Activated T-helper 1 cell treated with anti-CD3 and anti-CD28 coated beads, Interleukin-12 subunit alpha, Interleukin-12 subunit beta, Interleukin-2, Interleukin-4 antibody, amounts not matched to agents 30 ng/mL and 10 ng/mL and 1 ng/mL, durations not matched to agents 14 hours and 24 hours and 36 hours (primary cell): ENCODE measurements around the gene GRAMD2B. TPM values are rescaled to one million over a fixed set of nuclear protein-coding genes. Genes with fewer than 3 reads are reported as not detected.
"Not testable (repeated sequence)": the region's sequence is repeated elsewhere in the genome, so short reads cannot be mapped to it uniquely, and the experiment has no call there.

Experiments used
- DNase-seq: peaks from one replicate; pipeline ENCODE4 v3.0.0; 2021; ENCODE audit warnings: low spot score
- H3K27ac Mint-ChIP-seq: one replicate; pipeline ENCODE4 v1.8.0; 2021; ENCODE audit warnings: mild to moderate bottlenecking, mixed read lengths
- H3K27me3 Mint-ChIP-seq: one replicate; pipeline ENCODE4 v1.8.0; 2022; ENCODE audit warnings: mild to moderate bottlenecking, moderate library complexity, mixed read lengths; ENCODE audit not compliant: insufficient read depth
- H3K36me3 Mint-ChIP-seq: one replicate; pipeline ENCODE4 v1.8.0; 2021; ENCODE audit warnings: low read depth, mixed read lengths
- H3K4me1 Mint-ChIP-seq: one replicate; pipeline ENCODE4 v1.8.0; 2021; ENCODE audit warnings: low read depth, mixed read lengths
- H3K4me3 Mint-ChIP-seq: one replicate; pipeline ENCODE4 v1.8.0; 2021; ENCODE audit warnings: mild to moderate bottlenecking, moderate library complexity, mixed read lengths
- H3K9me3 Mint-ChIP-seq: one replicate; pipeline ENCODE4 v1.8.0; 2021; ENCODE audit warnings: mixed read lengths
- intact Hi-C: fragments of 100-400 bp; cut with micrococcal nuclease; formaldehyde crosslinking; loops from one replicate; pipeline ENCODE4 v1.15.1; 2024
- total RNA-seq: library from RNA; stranded (reverse); gene quantifications from 2 replicates; pipeline ENCODE4 v1.2.3, GENCODE V29; 2022

Gene GRAMD2B
- total RNA-seq, 1 donor from 2014 or later: 8.3 TPM

DNA sequence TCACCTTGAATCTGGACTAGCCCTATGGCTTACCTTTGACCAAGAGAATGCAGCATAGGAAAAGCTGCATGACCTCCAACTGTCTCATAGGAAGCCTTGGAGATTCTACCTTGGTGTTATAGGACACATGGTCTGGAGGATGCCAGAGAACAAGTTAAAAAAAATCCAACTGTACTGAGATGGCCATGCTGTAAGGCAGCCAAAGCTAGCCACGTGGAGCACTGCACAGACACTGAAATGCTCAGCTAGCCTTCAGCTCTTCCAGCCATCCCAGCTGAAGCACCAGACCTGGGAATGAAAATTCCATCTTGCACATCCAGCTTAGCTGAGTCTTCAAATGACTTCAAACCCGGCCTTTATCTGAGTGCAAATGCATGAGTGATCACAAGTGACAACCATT lies 6.0 kb upstream of the GRAMD2B start:
- H3K27ac Mint-ChIP-seq: no peak overlapping the region
- peaks cover 12% of the 10 kb centered on the region for H3K27me3 Mint-ChIP-seq
- H3K36me3 Mint-ChIP-seq: no peaks in the 10 kb centered on the region
- intact Hi-C loops: no loop called here
- no peak for DNase-seq
- peaks cover 15% of the 10 kb centered on the region for H3K4me1 Mint-ChIP-seq
- no peak overlapping the region for H3K4me3 Mint-ChIP-seq
- peaks cover 3% of the 10 kb centered on the region for H3K9me3 Mint-ChIP-seq

GRCh38 chr5:126419102-126419501 lies 4.1 kb upstream of the GRAMD2B start:
- peaks cover 3% of the 10 kb centered on the region for H3K9me3 Mint-ChIP-seq
- intact Hi-C loops: loop anchor here (2.0 kb wide), 1 partner anchor 14 kb away; no protein-coding TSS in a partner anchor
- H3K27me3 Mint-ChIP-seq: peaks cover 3% of the 10 kb centered on the region
- H3K27ac Mint-ChIP-seq: no peak overlapping the region
- no peaks in the 10 kb centered on the region for H3K36me3 Mint-ChIP-seq
- DNase-seq: no peak
- peaks cover 30% of the 10 kb centered on the region for H3K4me1 Mint-ChIP-seq
- no peak overlapping the region for H3K4me3 Mint-ChIP-seq

DNA sequence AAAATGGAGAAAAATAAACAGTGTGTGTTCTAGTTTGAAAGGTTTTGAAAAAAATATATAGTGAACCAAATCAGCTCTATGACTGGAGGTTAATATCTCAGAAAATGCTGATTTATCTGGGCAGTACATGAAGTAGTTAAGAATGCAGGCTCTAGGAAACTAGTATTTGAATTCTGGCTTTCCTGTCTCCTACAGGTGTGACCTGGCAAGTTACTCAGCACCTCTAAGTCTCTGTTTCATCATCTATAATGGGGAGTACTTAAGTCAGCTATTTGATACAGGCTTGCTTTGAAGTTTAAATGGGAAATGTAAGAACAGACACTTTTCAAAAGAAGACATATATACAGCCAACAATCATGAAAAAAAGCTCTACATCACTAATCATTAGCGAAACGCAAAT lies 5.2 kb downstream of the GRAMD2B start:
- no peaks in the 10 kb centered on the region for H3K9me3 Mint-ChIP-seq
- H3K4me1 Mint-ChIP-seq: peaks cover 30% of the 10 kb centered on the region
- H3K27ac Mint-ChIP-seq: no peak overlapping the region
- no peaks in the 10 kb centered on the region for H3K27me3 Mint-ChIP-seq
- no peak for DNase-seq
- H3K4me3 Mint-ChIP-seq: no peak overlapping the region
- peaks cover 5% of the 10 kb centered on the region for H3K36me3 Mint-ChIP-seq
- intact Hi-C loops: no loop called here

- Mint-ChIP-seq H3K27ac (no peak overlapping the region), H3K36me3 (peaks cover 5% of the 10 kb centered on the region)
- intact Hi-C loops: no loop called here
Observed at GRCh38 chr5:126430631-126431030, 7.4 kb downstream of the GRAMD2B start.

DNA sequence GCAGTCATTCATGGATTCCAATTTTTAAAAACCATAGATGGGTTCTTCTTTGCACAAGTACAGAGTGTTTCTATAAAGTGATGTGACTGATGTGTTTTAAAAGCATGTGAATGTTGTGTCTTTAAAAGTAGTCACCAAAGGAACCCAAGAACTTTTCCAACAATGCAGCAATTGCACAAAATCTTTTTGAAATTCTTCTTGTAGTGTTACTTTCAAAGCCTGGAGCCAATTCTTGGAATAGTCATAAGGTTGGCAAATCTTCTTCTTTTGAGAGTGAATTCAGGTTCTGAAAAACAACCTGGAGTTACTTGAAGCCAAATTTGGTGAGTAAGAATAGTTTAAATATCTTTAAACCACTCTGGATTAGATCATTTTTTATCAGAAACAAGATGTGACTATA lies 10.5 kb downstream of the GRAMD2B start:
- no peak for DNase-seq
- peaks cover 19% of the 10 kb centered on the region for H3K4me1 Mint-ChIP-seq
- H3K27ac Mint-ChIP-seq: no peak overlapping the region
- no peaks in the 10 kb centered on the region for H3K9me3 Mint-ChIP-seq
- no peaks in the 10 kb centered on the region for H3K27me3 Mint-ChIP-seq
- peaks cover 14% of the 10 kb centered on the region for H3K36me3 Mint-ChIP-seq
- H3K4me3 Mint-ChIP-seq: no peak overlapping the region
- intact Hi-C loops: loop anchor here (2.0 kb wide), 1 partner anchor 15 kb away; no protein-coding TSS in a partner anchor

More at GRCh38 chr5:126430631-126431030, 7.4 kb downstream of the GRAMD2B start:
- no peaks in the 10 kb centered on the region for H3K27me3 Mint-ChIP-seq
- H3K4me3 Mint-ChIP-seq: no peak overlapping the region
- DNase-seq: no peak
- peaks cover 10% of the 10 kb centered on the region for H3K4me1 Mint-ChIP-seq
- no peaks in the 10 kb centered on the region for H3K9me3 Mint-ChIP-seq

GRCh38 chr5:126435261-126435660 lies 12.1 kb downstream of the GRAMD2B start:
- intact Hi-C loops: no loop called here
- Mint-ChIP-seq H3K27me3 (no peaks in the 10 kb centered on the region), H3K27ac (no peak overlapping the region), H3K36me3 (peaks cover 18% of the 10 kb centered on the region), H3K9me3 (no peaks in the 10 kb centered on the region), H3K4me1 (peaks cover 20% of the 10 kb centered on the region), H3K4me3 (no peak overlapping the region)
- DNase-seq: no peak

DNA sequence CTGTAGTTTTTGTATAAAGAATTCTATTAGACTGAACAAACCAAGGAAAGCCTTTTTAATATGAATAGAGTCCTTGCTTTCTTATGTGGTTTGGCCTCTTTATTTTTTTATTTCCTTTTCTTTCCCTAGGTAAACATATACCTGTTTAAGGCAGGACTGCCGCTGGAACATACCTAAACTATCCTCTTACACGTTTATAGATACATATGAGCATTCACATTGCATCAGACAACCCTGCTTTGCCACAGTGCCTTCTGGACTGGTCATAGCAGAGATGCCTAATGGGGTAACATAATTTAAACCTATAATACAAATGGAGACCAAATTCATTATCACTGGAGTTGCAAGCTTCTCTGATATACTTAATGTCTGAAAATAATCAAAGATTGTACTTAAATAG lies 12.5 kb downstream of the GRAMD2B start:
- H3K4me3 Mint-ChIP-seq: no peak overlapping the region
- H3K27me3 Mint-ChIP-seq: no peaks in the 10 kb centered on the region
- peaks cover 17% of the 10 kb centered on the region for H3K4me1 Mint-ChIP-seq
- no peak for DNase-seq
- H3K27ac Mint-ChIP-seq: no peak overlapping the region
- H3K36me3 Mint-ChIP-seq: peaks cover 18% of the 10 kb centered on the region
- intact Hi-C loops: no loop called here
- no peaks in the 10 kb centered on the region for H3K9me3 Mint-ChIP-seq

DNA sequence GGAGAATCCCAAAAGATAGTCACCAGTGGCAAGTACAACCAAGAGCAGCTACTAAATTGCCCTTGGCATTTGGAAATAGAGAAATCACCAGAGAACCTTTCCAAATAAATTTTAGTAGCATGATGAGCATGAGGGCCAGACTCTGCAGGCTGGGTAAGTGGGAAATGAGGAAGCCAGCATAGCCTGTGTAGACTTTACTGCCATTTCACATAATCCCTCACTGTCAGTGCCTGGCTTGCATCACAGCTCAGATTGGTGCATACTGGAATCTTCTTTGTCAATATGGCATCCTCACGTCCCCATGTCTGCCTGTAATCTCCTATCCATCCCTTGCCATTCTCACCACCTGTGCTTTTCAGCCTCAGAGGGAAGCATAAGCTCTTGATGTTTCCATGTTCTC lies 14.5 kb downstream of the GRAMD2B start:
- Mint-ChIP-seq H3K9me3 (no peaks in the 10 kb centered on the region), H3K4me3 (no peak overlapping the region), H3K27me3 (no peaks in the 10 kb centered on the region), H3K27ac (no peak overlapping the region), H3K36me3 (peaks cover 14% of the 10 kb centered on the region), H3K4me1 (peaks cover 17% of the 10 kb centered on the region)
- DNase-seq: no peak
- intact Hi-C loops: loop anchor here (1.0 kb wide), 2 partner anchors 9 to 14 kb away; partner anchors contain the start of gene GRAMD2B

DNA sequence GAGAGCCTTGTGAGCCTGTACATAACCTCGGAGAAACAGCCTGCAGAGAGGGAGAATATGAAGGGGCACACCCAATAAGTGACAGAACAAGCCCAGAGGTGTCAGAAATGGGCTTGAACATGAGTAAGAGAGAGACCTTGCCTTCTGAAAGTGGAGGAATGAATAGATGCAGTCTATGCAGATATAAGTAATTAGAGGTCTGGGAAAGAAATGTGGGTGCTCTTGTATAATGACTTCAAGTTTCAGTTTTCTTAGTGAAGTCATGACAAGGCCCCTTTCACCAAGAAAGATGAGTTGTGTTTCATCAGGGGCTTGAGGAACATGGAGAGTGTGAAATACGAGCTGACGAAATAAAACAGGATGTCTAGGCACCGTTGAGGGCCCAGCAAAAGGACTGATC lies 15.1 kb downstream of the GRAMD2B start:
- no peak for DNase-seq
- no peaks in the 10 kb centered on the region for H3K9me3 Mint-ChIP-seq
- no peaks in the 10 kb centered on the region for H3K27me3 Mint-ChIP-seq
- H3K36me3 Mint-ChIP-seq: peaks cover 13% of the 10 kb centered on the region
- H3K4me1 Mint-ChIP-seq: peaks cover 22% of the 10 kb centered on the region
- intact Hi-C loops: loop anchor here (1.0 kb wide), 2 partner anchors 8 to 15 kb away; partner anchors contain the start of gene GRAMD2B
- H3K27ac Mint-ChIP-seq: peak overlapping the region; percentile 9
- no peak overlapping the region for H3K4me3 Mint-ChIP-seq

DNA sequence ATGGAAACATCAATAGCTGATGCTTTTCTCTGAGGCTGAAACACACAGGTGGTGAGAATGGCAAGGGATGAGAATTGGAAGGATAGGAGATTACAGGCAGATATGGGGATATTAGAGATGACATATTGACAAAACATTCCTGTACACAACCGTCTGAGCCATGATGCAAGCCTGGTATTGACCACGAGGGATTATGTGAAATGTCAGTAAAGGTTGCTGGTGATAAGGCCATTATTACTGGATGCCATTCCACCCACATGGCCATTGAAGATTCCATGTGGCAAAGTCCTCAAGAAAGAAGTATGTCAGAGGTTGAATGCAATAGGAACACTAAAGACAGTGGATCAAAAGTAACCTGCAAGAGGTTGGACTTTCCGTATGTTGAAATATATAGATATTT lies 15.7 kb downstream of the GRAMD2B start:
- H3K27me3 Mint-ChIP-seq: no peaks in the 10 kb centered on the region
- no peaks in the 10 kb centered on the region for H3K9me3 Mint-ChIP-seq
- no peak for DNase-seq
- no peak overlapping the region for H3K4me3 Mint-ChIP-seq
- intact Hi-C loops: loop anchor here (1.0 kb wide), 2 partner anchors 7 to 16 kb away; partner anchors contain the start of gene GRAMD2B
- H3K27ac Mint-ChIP-seq: peak overlapping the region; percentile 9
- peaks cover 28% of the 10 kb centered on the region for H3K4me1 Mint-ChIP-seq
- peaks cover 13% of the 10 kb centered on the region for H3K36me3 Mint-ChIP-seq

DNA sequence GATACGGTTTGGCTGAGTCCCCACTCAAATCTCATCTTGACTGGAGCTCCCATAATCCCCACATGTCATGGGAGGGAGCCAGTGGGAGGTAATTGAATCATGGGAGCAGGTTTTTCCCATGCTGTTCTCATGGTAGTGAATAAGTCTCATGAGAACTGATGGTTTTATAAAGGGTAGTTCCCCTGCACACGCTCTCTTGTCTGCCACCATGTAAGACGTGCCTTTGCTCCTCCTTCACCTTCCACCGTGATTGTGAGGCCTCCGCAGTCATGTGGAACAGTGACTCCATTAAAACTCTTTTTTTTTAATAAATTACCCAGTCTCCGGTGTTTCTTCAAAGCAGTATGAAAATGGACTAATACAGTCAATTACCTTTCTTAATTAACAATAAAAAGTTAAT lies 16.5 kb downstream of the GRAMD2B start:
- H3K36me3 Mint-ChIP-seq: peaks cover 17% of the 10 kb centered on the region
- peaks cover 36% of the 10 kb centered on the region for H3K4me1 Mint-ChIP-seq
- not testable (repeated sequence) for DNase-seq, H3K27ac Mint-ChIP-seq, H3K9me3 Mint-ChIP-seq, H3K4me3 Mint-ChIP-seq, H3K27me3 Mint-ChIP-seq
- intact Hi-C loops: loop anchor here (10.0 kb wide), 1 partner anchor 1645 kb away; the partner anchor contains the start of gene SLC12A2

- intact Hi-C loops: loop anchor here (10.0 kb wide), 1 partner anchor 1644 kb away; the partner anchor contains the start of gene SLC12A2
- H3K4me1 Mint-ChIP-seq: peaks cover 51% of the 10 kb centered on the region
Observed at GRCh38 chr5:126441230-126441629, 18.0 kb downstream of the GRAMD2B start.

GRCh38 chr5:126443374-126443851 lies 20.2 kb downstream of the GRAMD2B start:
- intact Hi-C loops: loop anchor here (10.0 kb wide), 1 partner anchor 1641 kb away; the partner anchor contains the start of gene SLC12A2
- Mint-ChIP-seq H3K27me3 (no peaks in the 10 kb centered on the region), H3K36me3 (peaks cover 13% of the 10 kb centered on the region), H3K27ac (peak overlapping the region; percentile 87), H3K4me3 (no peak overlapping the region), H3K9me3 (no peaks in the 10 kb centered on the region), H3K4me1 (peaks cover 55% of the 10 kb centered on the region)
- no peak for DNase-seq

More at GRCh38 chr5:126441230-126441629, 18.0 kb downstream of the GRAMD2B start:
- Mint-ChIP-seq H3K9me3 (no peaks in the 10 kb centered on the region), H3K4me3 (no peak overlapping the region), H3K27me3 (no peaks in the 10 kb centered on the region), H3K36me3 (peaks cover 19% of the 10 kb centered on the region), H3K27ac (no peak overlapping the region)
- DNase-seq: no peak
